Frontal cortex (tissue), 4 donors: ENCODE measurements around the gene FEN1. TPM values are rescaled to one million over a fixed set of nuclear protein-coding genes. Genes with fewer than 3 reads are reported as not detected.

Source experiments
- DNase-seq, 2 donors: peaks; one replicate each; pipeline ENCODE4 v3.0.0; 2012; ENCODE audit warnings: low spot score in 2 of 2
- FAIRE-seq: peaks from 2 replicates; lab custom pipeline; 2012; peaks lifted over from hg19 to GRCh38; lab: Jason Lieb, UNC
- total RNA-seq: library from RNA; depleted of rRNA; stranded (reverse); fragments of >200 nt; gene quantifications from one replicate; pipeline ENCODE4 v1.2.3, GENCODE V29; 2014
- donor health status: control.
- donor health status: control.
- donor health status: control.

FEN1 gene
- total RNA-seq, 1 donor from 2014 or later = 15.9 TPM

GRCh38 chr11:61773809-61774208, 18.9 kb upstream of the FEN1 start:
- DNase-seq (no peak), FAIRE-seq (no peak)

GRCh38 chr11:61774411-61774810, 18.3 kb upstream of the FEN1 start:
- DNase-seq = no peak
- no peak for FAIRE-seq

- no peak for FAIRE-seq
- DNase-seq = no peak
These were observed 17.6 kb upstream of the FEN1 start for GRCh38 chr11:61775106-61775505.

- no peak for DNase-seq
- FAIRE-seq = no peak
These were observed 16.8 kb upstream of the FEN1 start for GRCh38 chr11:61775606-61776554.

GRCh38 chr11:61776561-61777075, 16.1 kb upstream of the FEN1 start:
- FAIRE-seq = no peak
- peak; percentile 75 to 78 for DNase-seq

GRCh38 chr11:61777234-61778090, 15.2 kb upstream of the FEN1 start:
- no peak for FAIRE-seq

GRCh38 chr11:61778357-61778886, 14.3 kb upstream of the FEN1 start:
- DNase-seq (no peak), FAIRE-seq (no peak)

More at GRCh38 chr11:61777234-61778090, 15.2 kb upstream of the FEN1 start:
- peak in 1 of 2 donors; percentile 85 for DNase-seq

- DNase-seq (no peak), FAIRE-seq (no peak)
These were observed 13.6 kb upstream of the FEN1 start for GRCh38 chr11:61778920-61779650.

GRCh38 chr11:61779666-61780525, 12.8 kb upstream of the FEN1 start:
- DNase-seq (no peak), FAIRE-seq (no peak)

GRCh38 chr11:61780581-61781162, 12.0 kb upstream of the FEN1 start:
- FAIRE-seq = no peak
- no peak for DNase-seq

- FAIRE-seq (no peak), DNase-seq (no peak)
These were observed 11.1 kb upstream of the FEN1 start for GRCh38 chr11:61781585-61781984.

- DNase-seq = no peak
- no peak for FAIRE-seq
These were observed 10.4 kb upstream of the FEN1 start for GRCh38 chr11:61782299-61782698.

- DNase-seq = no peak
These were observed 9.9 kb upstream of the FEN1 start for GRCh38 chr11:61782841-61783240.

GRCh38 chr11:61783717-61784505, 8.8 kb upstream of the FEN1 start:
- no peak for DNase-seq
- FAIRE-seq = no peak

More at GRCh38 chr11:61782841-61783240, 9.9 kb upstream of the FEN1 start:
- no peak for FAIRE-seq

- no peak for FAIRE-seq
- no peak for DNase-seq
These were observed 8.3 kb upstream of the FEN1 start for GRCh38 chr11:61784506-61784805.

GRCh38 chr11:61785837-61786402, 6.8 kb upstream of the FEN1 start:
- no peak for DNase-seq
- FAIRE-seq = no peak

- FAIRE-seq = no peak
- DNase-seq = peak in 1 of 2 donors; percentile 50
These were observed 4.7 kb upstream of the FEN1 start for GRCh38 chr11:61787928-61788491.
